IPS-15b (cell line): Measurements from ENCODE around the gene MPP3.

Experiments used
- H3K27me3 ChIP-seq: one replicate; pipeline ENCODE4 v1.6.1; 2013; ENCODE audit warnings: low read length; ENCODE audit not compliant: control insufficient read depth, insufficient read depth
- H3K36me3 ChIP-seq: one replicate; pipeline ENCODE4 v1.6.1; 2013; ENCODE audit warnings: low read length; ENCODE audit not compliant: control insufficient read depth, insufficient read depth
- H3K4me1 ChIP-seq: one replicate; pipeline ENCODE4 v1.6.1; 2013; ENCODE audit warnings: mild to moderate bottlenecking, low read length; ENCODE audit not compliant: control insufficient read depth, insufficient read depth
- H3K4me3 ChIP-seq: one replicate; pipeline ENCODE4 v1.5.1; 2013; ENCODE audit warnings: low read depth, low read length
- H3K9ac ChIP-seq: one replicate; pipeline ENCODE4 v1.6.1; 2013; ENCODE audit warnings: low read depth, mild to moderate bottlenecking, low read length
- H3K9me3 ChIP-seq: one replicate; pipeline ENCODE4 v1.6.1; 2013; ENCODE audit warnings: mild to moderate bottlenecking, low read length; ENCODE audit not compliant: control insufficient read depth, insufficient read depth

The MPP3 gene

GRCh38 chr17:43778337-43779144 lies 54.4 kb downstream of the MPP3 start, which contains the start of gene DUSP3:
TSS of gene DUSP3 (minus strand) at chr17:43778977. CDS start at chr17:43778924, 53 bp downstream.
- Histone ChIP-seq H3K9me3 (no peaks in the 10 kb centered on the region), H3K36me3 (peaks cover 13% of the 10 kb centered on the region), H3K4me1 (peaks cover 4% of the 10 kb centered on the region), H3K4me3 (peak within 1 kb of the TSS; percentile 85), H3K27me3 (peaks cover 22% of the 10 kb centered on the region), H3K9ac (peak within 1 kb of the TSS; percentile 79)

GRCh38 chr17:43774304-43775250 lies 58.4 kb downstream of the MPP3 start:
- H3K4me1 ChIP-seq = peaks cover 2% of the 10 kb centered on the region
- peaks cover 32% of the 10 kb centered on the region for H3K36me3 ChIP-seq
- H3K9ac ChIP-seq = no peak overlapping the region
- H3K27me3 ChIP-seq = peaks cover 3% of the 10 kb centered on the region
- no peak overlapping the region for H3K4me3 ChIP-seq
- H3K9me3 ChIP-seq = no peaks in the 10 kb centered on the region

GRCh38 chr17:43772877-43773648 lies 59.9 kb downstream of the MPP3 start:
- Histone ChIP-seq H3K9me3 (no peaks in the 10 kb centered on the region), H3K36me3 (peaks cover 36% of the 10 kb centered on the region), H3K4me1 (no peaks in the 10 kb centered on the region), H3K27me3 (no peaks in the 10 kb centered on the region), H3K9ac (no peak overlapping the region), H3K4me3 (no peak overlapping the region)

DNA sequence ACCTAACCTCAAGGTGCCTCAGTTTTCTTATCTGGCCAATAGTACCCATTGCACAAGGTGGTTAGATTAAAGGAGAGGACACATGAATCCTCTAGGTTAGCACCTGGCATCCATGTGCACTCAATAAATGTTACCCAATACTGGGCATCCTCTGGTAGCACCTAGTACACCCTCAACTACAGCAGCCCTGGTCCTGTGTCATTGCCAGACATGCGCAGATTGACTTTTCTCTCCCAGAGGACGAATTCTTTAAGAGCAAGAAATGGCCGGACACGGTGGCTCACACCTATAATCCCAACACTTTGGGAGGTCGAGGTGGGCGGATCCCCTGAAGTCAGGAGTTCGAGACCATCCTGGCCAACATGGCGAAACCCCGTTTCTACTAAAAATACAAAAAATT lies 61.5 kb downstream of the MPP3 start:
- no peaks in the 10 kb centered on the region for H3K4me1 ChIP-seq
- H3K27me3 ChIP-seq = no peaks in the 10 kb centered on the region
- no peaks in the 10 kb centered on the region for H3K9me3 ChIP-seq
- no peak overlapping the region for H3K4me3 ChIP-seq
- peaks cover 36% of the 10 kb centered on the region for H3K36me3 ChIP-seq
- H3K9ac ChIP-seq = no peak overlapping the region

DNA sequence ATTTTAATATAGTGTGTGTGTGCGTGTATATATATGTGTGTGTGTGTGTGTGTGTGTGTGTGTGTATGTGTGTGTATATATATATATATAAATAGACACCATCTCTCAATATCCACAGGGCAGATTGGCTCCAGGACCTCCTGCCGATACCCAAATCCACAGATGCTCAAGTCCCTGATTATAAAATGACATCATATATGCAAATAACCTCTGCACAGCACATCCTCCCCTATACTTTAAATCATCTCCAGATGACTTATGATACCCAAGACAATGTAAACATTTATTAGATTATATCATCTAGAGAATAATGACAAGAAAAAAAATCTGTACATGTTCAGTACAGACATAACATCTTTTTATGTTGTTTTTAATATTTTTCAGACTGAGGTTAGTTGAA lies 62.0 kb downstream of the MPP3 start:
- Histone ChIP-seq H3K9me3 (no peaks in the 10 kb centered on the region), H3K4me3 (no peak overlapping the region), H3K4me1 (no peaks in the 10 kb centered on the region), H3K36me3 (peaks cover 36% of the 10 kb centered on the region), H3K9ac (no peak overlapping the region), H3K27me3 (no peaks in the 10 kb centered on the region)

DNA sequence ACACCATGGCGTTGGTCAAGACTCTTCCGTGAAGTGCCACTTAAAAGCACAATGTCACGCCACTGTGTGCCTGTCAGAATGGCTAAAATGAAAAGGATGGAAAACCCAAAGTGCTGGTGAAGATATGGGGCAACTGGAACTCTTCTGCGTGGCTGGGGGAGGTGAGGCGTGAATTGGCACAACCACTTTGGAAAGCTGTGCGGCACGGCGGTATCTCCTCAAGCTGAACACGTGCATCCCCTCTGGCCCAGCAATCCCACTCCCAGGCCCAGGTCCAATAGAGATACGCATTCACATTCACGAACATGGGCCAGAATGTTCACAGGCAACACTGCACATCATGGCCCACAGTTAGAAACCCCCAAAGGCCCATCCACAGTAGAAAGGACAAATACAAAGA lies 63.1 kb downstream of the MPP3 start:
- Histone ChIP-seq H3K9ac (no peak overlapping the region), H3K27me3 (no peaks in the 10 kb centered on the region), H3K36me3 (peaks cover 31% of the 10 kb centered on the region), H3K4me3 (no peak overlapping the region), H3K9me3 (no peaks in the 10 kb centered on the region), H3K4me1 (no peaks in the 10 kb centered on the region)

DNA sequence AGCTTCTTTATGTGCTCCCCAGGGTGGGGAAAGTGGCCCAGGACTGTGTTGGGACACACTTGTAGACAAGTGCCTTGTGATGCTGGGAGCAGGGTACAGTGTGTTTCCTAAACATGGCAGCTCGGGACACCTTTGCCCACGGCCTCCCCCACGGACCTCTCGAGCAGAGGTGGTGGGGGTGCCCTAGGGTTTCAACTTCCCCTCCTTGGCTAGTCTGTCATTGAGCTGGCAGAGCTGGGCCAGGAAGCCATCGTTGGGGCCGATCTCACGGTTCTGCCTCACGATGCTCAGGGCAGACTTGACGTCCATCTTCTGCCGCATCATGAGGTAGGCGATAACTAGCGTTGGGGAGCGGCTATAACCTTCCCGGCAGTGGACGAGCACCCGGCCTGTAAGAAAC lies 63.5 kb downstream of the MPP3 start:
- H3K4me1 ChIP-seq = no peaks in the 10 kb centered on the region
- H3K4me3 ChIP-seq = no peak overlapping the region
- H3K36me3 ChIP-seq = peaks cover 28% of the 10 kb centered on the region
- no peaks in the 10 kb centered on the region for H3K27me3 ChIP-seq
- no peak overlapping the region for H3K9ac ChIP-seq
- no peaks in the 10 kb centered on the region for H3K9me3 ChIP-seq

DNA sequence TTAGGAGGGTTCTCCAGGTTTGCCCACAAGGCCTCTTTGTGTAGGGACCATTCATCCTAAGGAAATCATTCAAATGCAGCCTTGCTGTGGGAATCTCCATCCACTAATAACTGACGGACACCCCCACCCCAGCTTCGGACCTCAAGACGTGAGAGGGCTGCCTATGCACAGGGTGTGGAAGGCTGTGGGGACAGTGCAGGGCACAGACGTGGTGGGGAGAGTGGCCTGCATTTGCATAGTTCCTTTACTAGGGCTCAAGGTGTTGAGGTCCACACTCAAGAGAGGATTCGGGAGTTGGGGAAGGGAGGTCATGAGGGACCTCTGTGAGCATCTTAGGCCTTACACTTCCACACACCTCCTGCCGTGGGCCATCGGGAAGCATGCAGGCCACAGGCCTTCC lies 64.0 kb downstream of the MPP3 start:
- Histone ChIP-seq H3K9me3 (no peaks in the 10 kb centered on the region), H3K27me3 (no peaks in the 10 kb centered on the region), H3K4me3 (no peak overlapping the region), H3K4me1 (no peaks in the 10 kb centered on the region), H3K9ac (no peak overlapping the region), H3K36me3 (peaks cover 24% of the 10 kb centered on the region)

- no peak overlapping the region for H3K4me3 ChIP-seq
- H3K9me3 ChIP-seq = no peaks in the 10 kb centered on the region
- no peaks in the 10 kb centered on the region for H3K27me3 ChIP-seq
- H3K9ac ChIP-seq = no peak overlapping the region
- peaks cover 21% of the 10 kb centered on the region for H3K36me3 ChIP-seq
- H3K4me1 ChIP-seq = no peaks in the 10 kb centered on the region
Observed at GRCh38 chr17:43768382-43768781, 64.6 kb downstream of the MPP3 start.

GRCh38 chr17:43767713-43768059 lies 65.3 kb downstream of the MPP3 start:
- H3K36me3 ChIP-seq = peaks cover 16% of the 10 kb centered on the region
- H3K27me3 ChIP-seq = no peaks in the 10 kb centered on the region
- no peak overlapping the region for H3K9ac ChIP-seq

GRCh38 chr17:43767053-43767712 lies 65.8 kb downstream of the MPP3 start:
- Histone ChIP-seq H3K4me3 (no peak overlapping the region), H3K4me1 (no peaks in the 10 kb centered on the region), H3K36me3 (peaks cover 12% of the 10 kb centered on the region), H3K9ac (no peak overlapping the region), H3K27me3 (no peaks in the 10 kb centered on the region), H3K9me3 (no peaks in the 10 kb centered on the region)

More at GRCh38 chr17:43767713-43768059, 65.3 kb downstream of the MPP3 start:
- Histone ChIP-seq H3K4me1 (no peaks in the 10 kb centered on the region), H3K9me3 (no peaks in the 10 kb centered on the region), H3K4me3 (no peak overlapping the region)
